Thyroid gland (tissue), 4 donors: ENCODE measurements around the gene NRXN2. TPM values are rescaled to one million over a fixed set of nuclear protein-coding genes. Genes with fewer than 3 reads are reported as not detected.

Experiments
- DNase-seq, 2 donors: peaks; one replicate each; pipeline ENCODE4 v3.0.0-alpha.2; 2019
- H3K27ac ChIP-seq, 3 donors: fragments of 200-600 bp; sonication (generic); 1 replicate in 2 of 3; 2 replicates in 1 of 3; pipeline ENCODE4 v1.5.1; 2016 to 2019; ENCODE audit warnings: mild to moderate bottlenecking in 1 of 3, moderate library complexity in 1 of 3
- H3K27me3 ChIP-seq: fragments of 200-600 bp; sonication (generic); one replicate; pipeline ENCODE4 v1.5.1; 2019
- H3K36me3 ChIP-seq, 2 donors: fragments of 200-600 bp; sonication (generic); one replicate each; pipeline ENCODE4 v1.5.1; 2016 to 2019
- H3K4me1 ChIP-seq, 2 donors: fragments of 200-600 bp; sonication (generic); one replicate each; pipeline ENCODE4 v1.5.1; 2017 to 2019
- H3K4me3 ChIP-seq, 3 donors: fragments of 200-600 bp; sonication (generic); replicated peaks in 1 of 3; 1 replicate in 2 of 3; 2 replicates in 1 of 3; pipeline ENCODE4 v1.5.1; 2016; ENCODE audit warnings: mild to moderate bottlenecking in 1 of 3
- H3K9me3 ChIP-seq: fragments of 200-600 bp; sonication (generic); one replicate; pipeline ENCODE4 v1.5.1; 2017
- POLR2A ChIP-seq, 2 donors: fragments of 450-650 bp; IDR thresholded peaks; one replicate each; pipeline ENCODE4 v1.6.1; 2017; ENCODE audit warnings: antibody characterized with exemption in 2 of 2, mild to moderate bottlenecking in 2 of 2, moderate library complexity in 1 of 2
- WGBS, 2 donors: methylation state at CpG; one replicate each; pipeline ENCODE4 v1.1.5; 2017; 5-methylcytosine and 5-hydroxymethylcytosine counted together
- intact Hi-C: fragments of 100-400 bp; cut with DNase I; formaldehyde crosslinking; loops from one replicate; pipeline ENCODE4 v1.15.1; 2023
- total RNA-seq, 4 donors: library from RNA; depleted of rRNA; stranded (reverse); fragments of >200 nt; gene quantifications; one replicate each; pipeline ENCODE4 v1.2.3, GENCODE V29; 2016
- TF ChIP-seq, protein P1 (sequence below), 6 experiments: fragments of 200-600 bp in 3 of 6; fragments of 450-650 bp in 3 of 6; sonication (generic) in 3 of 6; IDR thresholded peaks; one replicate each; pipeline ENCODE4 v1.5.1; 2016 to 2019; ENCODE audit warnings: antibody characterized with exemption in 6 of 6, mild to moderate bottlenecking in 2 of 6, inconsistent platforms in 1 of 6, moderate library complexity in 1 of 6

NRXN2 gene
- total RNA-seq, 4 donors from 2014 or later = 2.0 to 12.3 (median 4.8) TPM

DNA sequence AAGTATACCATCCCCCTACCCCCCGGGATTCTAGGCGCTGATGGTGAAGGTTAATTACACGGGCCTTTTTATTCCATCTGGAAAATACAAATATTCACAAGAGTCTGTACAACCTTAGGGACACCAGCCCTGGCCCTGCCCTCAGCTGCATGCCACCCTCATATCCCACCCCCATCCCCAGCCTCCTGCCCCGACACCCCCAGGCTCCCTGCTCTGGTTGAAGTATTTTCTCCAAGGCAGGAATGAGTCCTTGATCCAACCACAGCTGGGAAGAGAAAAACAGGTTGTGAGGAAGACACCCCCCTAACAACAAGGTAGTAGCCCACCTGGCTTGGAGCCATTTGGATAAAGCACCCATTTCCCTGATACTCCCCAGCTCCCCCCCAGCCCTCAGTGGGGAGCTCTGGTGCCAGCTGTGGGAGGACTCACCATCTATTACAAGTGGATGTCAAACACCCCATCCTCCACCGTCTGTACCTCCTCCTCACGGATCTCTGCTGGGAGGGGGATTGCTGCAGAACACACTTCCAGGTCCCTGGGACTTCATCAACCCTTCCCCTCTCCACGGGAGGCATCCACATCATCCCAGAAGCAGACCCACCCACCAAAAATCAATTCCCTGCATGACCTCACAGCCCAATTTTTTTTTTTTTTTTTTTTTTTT lies 4.0 kb upstream of the NRXN2 start:
- H3K4me3 ChIP-seq = no peak overlapping the region
- no peaks in the 10 kb centered on the region for H3K9me3 ChIP-seq
- DNase-seq = no peak
- H3K27me3 ChIP-seq = no peaks in the 10 kb centered on the region
- WGBS, 2 donors = 79 to 80% methylated on average over 7 of the region's 7 CpGs
- no peak for TF ChIP-seq POLR2A (IDR thresholded peaks at IDR 0.05)
- TF ChIP-seq, protein P1, sequence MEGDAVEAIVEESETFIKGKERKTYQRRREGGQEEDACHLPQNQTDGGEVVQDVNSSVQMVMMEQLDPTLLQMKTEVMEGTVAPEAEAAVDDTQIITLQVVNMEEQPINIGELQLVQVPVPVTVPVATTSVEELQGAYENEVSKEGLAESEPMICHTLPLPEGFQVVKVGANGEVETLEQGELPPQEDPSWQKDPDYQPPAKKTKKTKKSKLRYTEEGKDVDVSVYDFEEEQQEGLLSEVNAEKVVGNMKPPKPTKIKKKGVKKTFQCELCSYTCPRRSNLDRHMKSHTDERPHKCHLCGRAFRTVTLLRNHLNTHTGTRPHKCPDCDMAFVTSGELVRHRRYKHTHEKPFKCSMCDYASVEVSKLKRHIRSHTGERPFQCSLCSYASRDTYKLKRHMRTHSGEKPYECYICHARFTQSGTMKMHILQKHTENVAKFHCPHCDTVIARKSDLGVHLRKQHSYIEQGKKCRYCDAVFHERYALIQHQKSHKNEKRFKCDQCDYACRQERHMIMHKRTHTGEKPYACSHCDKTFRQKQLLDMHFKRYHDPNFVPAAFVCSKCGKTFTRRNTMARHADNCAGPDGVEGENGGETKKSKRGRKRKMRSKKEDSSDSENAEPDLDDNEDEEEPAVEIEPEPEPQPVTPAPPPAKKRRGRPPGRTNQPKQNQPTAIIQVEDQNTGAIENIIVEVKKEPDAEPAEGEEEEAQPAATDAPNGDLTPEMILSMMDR (IDR thresholded peaks at IDR 0.05) = no peak
- no peak overlapping the region for H3K27ac ChIP-seq
- H3K4me1 ChIP-seq = no peaks in the 10 kb centered on the region
- intact Hi-C loops = no loop called here
- no peaks in the 10 kb centered on the region for H3K36me3 ChIP-seq

DNA sequence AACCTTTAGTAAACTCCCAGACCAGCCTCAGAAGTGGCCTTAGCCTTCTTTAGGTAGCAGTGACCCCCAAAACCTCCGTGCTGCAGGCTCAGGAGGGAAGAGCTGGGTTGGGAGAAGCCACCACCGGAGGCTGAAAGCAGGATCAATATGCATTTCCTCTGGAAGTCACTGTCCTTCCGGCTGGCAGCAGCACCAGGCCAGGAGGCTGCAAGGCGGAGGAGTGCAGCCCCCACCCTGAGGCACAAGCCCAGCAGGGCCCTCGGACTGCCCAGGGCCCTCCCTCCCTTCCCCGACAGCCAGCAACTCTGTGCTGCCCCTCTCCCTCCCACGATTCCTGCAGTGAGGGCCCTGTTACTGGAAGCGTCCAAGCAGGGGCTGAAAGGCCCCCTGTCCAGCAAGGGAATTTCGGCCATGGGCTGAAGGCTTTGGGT lies 3.2 kb upstream of the NRXN2 start:
- H3K27ac ChIP-seq = no peak overlapping the region
- no peaks in the 10 kb centered on the region for H3K4me1 ChIP-seq
- H3K27me3 ChIP-seq = no peaks in the 10 kb centered on the region
- DNase-seq = no peak
- H3K4me3 ChIP-seq = no peak overlapping the region
- intact Hi-C loops = no loop called here
- TF ChIP-seq, protein P1 (IDR thresholded peaks at IDR 0.05) = no peak
- no peak for TF ChIP-seq POLR2A (IDR thresholded peaks at IDR 0.05)
- H3K36me3 ChIP-seq = no peaks in the 10 kb centered on the region
- WGBS, 2 donors = 48 to 60% methylated on average over 3 to 6 of the region's 9 CpGs
- H3K9me3 ChIP-seq = no peaks in the 10 kb centered on the region

DNA sequence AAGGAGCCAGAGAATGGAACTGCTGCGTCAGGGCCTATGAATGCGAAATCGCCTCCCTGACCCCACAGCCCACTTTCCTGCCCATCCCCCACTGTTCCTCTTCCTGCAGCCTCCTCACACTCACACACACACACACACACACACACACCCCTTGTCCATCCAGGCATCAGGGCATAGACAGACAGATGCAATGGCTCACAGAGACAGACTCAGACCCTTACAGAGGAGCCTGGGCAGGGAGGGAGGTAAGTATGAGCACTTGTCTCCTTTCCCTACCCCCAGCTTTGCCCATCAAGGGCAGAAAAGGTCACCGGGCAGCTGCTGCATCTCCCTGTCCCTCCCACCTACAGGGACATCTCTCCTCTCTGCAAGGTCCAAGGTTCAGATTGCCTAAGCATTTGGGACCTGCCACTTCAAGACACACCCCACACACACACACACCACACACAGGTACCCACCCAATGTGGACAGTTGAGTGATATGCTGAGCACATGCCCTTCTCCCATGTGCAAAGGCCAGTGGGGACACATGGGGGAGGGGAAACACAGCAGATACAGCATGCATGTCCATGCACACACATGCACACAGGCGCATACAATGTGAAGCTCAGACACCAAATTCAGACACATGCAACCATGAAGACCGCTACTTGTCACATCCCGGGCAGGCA lies 2.0 kb upstream of the NRXN2 start:
- H3K9me3 ChIP-seq = no peaks in the 10 kb centered on the region
- no peaks in the 10 kb centered on the region for H3K4me1 ChIP-seq
- H3K36me3 ChIP-seq = no peaks in the 10 kb centered on the region
- no peak for TF ChIP-seq POLR2A (IDR thresholded peaks at IDR 0.05)
- TF ChIP-seq, protein P1 (IDR thresholded peaks at IDR 0.05) = no peak
- intact Hi-C loops = no loop called here
- WGBS, 2 donors = 76 to 81% methylated on average over 3 to 7 of the region's 7 CpGs
- no peak overlapping the region for H3K4me3 ChIP-seq
- no peaks in the 10 kb centered on the region for H3K27me3 ChIP-seq
- H3K27ac ChIP-seq = no peak overlapping the region
- DNase-seq = no peak

DNA sequence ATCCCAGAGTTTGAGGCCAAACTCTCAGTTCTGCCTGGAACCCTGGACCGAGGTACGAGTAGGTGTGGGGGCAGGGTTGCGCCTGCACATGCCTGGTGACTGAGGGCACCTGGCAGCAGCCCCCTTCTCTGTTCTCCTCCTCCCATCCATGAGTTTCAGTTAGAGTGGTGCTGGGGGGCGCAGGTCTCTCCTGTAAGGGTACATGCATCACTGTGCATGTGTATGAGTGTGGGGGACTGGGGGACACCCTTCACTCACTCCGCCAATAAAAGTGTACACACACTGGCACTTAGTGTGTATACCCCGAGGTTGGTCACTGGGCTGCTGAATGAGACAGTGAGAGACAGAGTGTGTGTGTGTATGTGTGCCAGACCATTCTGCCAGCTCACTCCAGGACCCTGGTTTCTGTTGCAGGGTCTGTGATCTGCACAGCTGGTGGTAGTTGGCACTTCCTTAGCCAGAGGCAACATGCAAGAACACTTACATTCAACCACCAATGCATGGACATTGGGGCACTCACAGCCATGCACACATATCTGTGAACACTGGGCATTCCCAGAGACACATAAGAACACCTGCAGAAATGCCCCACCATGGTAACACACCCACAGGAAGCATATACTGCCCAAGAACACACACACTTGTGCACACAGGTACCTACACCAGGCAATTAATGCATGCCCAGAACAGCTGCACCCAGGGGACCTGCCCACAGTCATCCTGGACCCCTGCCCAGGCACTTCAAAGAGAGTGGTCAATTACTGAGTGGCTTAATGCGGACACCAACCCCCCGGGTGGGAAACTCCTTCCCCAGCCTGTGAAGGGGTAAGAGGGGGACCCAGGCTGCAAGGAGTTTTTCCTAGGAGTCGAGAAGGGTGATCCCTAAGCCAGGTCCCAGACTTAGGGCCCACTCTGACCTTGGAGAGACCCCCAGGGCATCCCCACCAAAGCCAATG lies 1.2 kb upstream of the NRXN2 start:
- DNase-seq = no peak
- Histone ChIP-seq H3K36me3 (no peaks in the 10 kb centered on the region), H3K9me3 (no peaks in the 10 kb centered on the region), H3K27me3 (no peaks in the 10 kb centered on the region), H3K4me3 (no peak overlapping the region), H3K27ac (no peak overlapping the region), H3K4me1 (no peaks in the 10 kb centered on the region)
- intact Hi-C loops = loop anchor here (2.0 kb wide), 1 partner anchor 37 kb away; no protein-coding TSS in a partner anchor
- WGBS, 2 donors = 67% methylated on average over 9 of the region's 9 CpGs; no CpG with 5 or more reads in 1 of the 2 donors
- TF ChIP-seq POLR2A (IDR thresholded peaks at IDR 0.05) = no peak
- TF ChIP-seq, protein P1 (IDR thresholded peaks at IDR 0.05) = no peak
